ENCODE results near the gene CUL2.
"Not testable (repeated sequence)": the region's sequence is repeated elsewhere in the genome, so short reads cannot be mapped to it uniquely, and the experiment has no call there.

The CUL2 gene

GRCh38 chr10:35090162-35090954, at the start of gene CUL2:
TSS of gene CUL2 (minus strand) at chr10:35090341. CDS start at chr10:35071317, 19,024 bp downstream.
- DNase-seq, result peak; percentile 94

- no peak for DNase-seq
These were observed 46.2 kb upstream of the CUL2 start for GRCh38 chr10:35136263-35136815.

- peak; percentile 60 for DNase-seq
These were observed 45.7 kb upstream of the CUL2 start for GRCh38 chr10:35135861-35136260.

- peak; percentile 76 for DNase-seq
These were observed 43.4 kb upstream of the CUL2 start for GRCh38 chr10:35133586-35133985.

- DNase-seq, result no peak
These were observed 42.6 kb upstream of the CUL2 start for GRCh38 chr10:35132727-35133126.

GRCh38 chr10:35130663-35131062, 40.5 kb upstream of the CUL2 start:
- no peak for DNase-seq

- no peak for DNase-seq
These were observed 39.1 kb upstream of the CUL2 start for GRCh38 chr10:35129185-35129674.

- peak; percentile 75 for DNase-seq
These were observed 37.2 kb upstream of the CUL2 start for GRCh38 chr10:35127289-35127891.

- peak; percentile 99 for DNase-seq
These were observed 36.6 kb upstream of the CUL2 start, which contains the start of gene CREM for GRCh38 chr10:35126530-35127288. TSS of gene CREM (plus strand) at chr10:35126846. CDS start at chr10:35137836, 10,990 bp downstream.

GRCh38 chr10:35126062-35126529, 36.0 kb upstream of the CUL2 start:
- DNase-seq, result no peak

- no peak for DNase-seq
These were observed 34.4 kb upstream of the CUL2 start for GRCh38 chr10:35124540-35124939.

- no peak for DNase-seq
These were observed 29.2 kb upstream of the CUL2 start for GRCh38 chr10:35119378-35119777.

GRCh38 chr10:35112571-35112970, 22.4 kb upstream of the CUL2 start:
- no peak for DNase-seq

- no peak for DNase-seq
These were observed 13.7 kb upstream of the CUL2 start for GRCh38 chr10:35103882-35104281.

GRCh38 chr10:35097510-35097909, 7.4 kb upstream of the CUL2 start:
- DNase-seq, result no peak

GRCh38 chr10:35096312-35096711, 6.2 kb upstream of the CUL2 start:
- DNase-seq, result no peak

- peak; percentile 5 for DNase-seq
These were observed 2.7 kb upstream of the CUL2 start for GRCh38 chr10:35092851-35093250.

- no peak for DNase-seq
These were observed 2.1 kb upstream of the CUL2 start for GRCh38 chr10:35091994-35092790.

GRCh38 chr10:35089611-35090161, 455 bp downstream of the CUL2 start:
- DNase-seq, result peak; percentile 30

GRCh38 chr10:35083242-35083641, 6.9 kb downstream of the CUL2 start:
- DNase-seq, result no peak

GRCh38 chr10:35080261-35080660, 9.9 kb downstream of the CUL2 start:
- not testable (repeated sequence) for DNase-seq

GRCh38 chr10:35079763-35080162, 10.4 kb downstream of the CUL2 start:
- no peak for DNase-seq
